NCI-H526 treated with DMSO at 0.1 percent for 48 hours (cell line): ENCODE measurements around the gene RASAL1.

Experiments used
- DNase-seq: peaks from one replicate; lab custom pipeline; 2025; lab: John Stamatoyannopoulos, UW

The RASAL1 gene

DNA sequence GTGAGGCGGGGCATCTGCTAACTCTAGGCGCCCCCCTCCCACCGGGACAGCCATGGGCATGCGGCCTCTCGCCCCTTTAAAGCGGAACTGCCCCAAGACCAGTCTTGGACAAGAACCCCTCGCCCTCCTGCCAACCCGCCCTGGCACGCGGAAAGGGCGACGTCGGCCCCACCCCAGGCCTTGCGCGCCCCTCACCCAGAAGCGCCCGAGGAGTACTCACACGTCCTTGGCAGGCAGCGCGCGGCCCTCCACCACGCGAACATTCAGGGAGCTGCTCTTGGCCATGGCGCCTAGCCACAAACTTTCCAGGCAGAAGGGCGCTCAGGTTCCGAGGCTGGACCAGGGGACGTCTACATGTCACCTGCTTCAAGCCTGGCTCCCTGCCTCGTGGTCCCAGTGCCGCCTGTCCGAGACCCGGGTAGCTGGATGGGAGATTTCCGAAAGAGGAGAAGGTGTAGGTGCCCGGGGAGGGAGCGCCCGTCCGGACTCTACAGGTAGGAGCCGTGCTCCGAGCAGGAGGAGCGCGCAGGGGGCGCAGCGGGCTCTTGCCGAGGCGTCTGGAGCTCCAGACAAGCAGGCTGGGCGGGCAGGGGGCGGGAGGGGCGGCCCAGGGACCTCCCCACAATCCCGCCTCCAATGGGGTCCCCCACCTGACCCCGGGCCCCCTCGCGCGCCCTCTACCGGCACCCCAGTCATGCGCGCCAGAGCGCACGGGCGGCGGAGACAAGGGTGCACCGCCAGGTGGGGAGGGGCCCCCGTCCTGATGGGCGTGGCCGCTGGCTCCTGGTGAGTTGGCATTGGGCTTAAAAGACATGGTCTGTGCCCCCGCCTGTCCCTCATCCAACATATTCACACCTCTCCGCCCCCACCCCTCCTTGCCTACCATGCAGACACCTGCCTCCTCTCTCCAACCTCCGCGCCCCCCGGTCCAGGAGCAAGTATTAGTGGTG lies at the start of gene RASAL1:
Gene RASAL1 (minus strand): TSS at position 584 of the 950 bp plus-strand sequence. CDS start 299 bp downstream, at position 285.
- DNase-seq: peak; percentile 34

- peak; percentile 55 for DNase-seq
These were observed 49.3 kb upstream of the RASAL1 start for GRCh38 chr12:113184900-113185179.

GRCh38 chr12:113184098-113184899 lies 48.7 kb upstream of the RASAL1 start:
- DNase-seq: no peak

DNA sequence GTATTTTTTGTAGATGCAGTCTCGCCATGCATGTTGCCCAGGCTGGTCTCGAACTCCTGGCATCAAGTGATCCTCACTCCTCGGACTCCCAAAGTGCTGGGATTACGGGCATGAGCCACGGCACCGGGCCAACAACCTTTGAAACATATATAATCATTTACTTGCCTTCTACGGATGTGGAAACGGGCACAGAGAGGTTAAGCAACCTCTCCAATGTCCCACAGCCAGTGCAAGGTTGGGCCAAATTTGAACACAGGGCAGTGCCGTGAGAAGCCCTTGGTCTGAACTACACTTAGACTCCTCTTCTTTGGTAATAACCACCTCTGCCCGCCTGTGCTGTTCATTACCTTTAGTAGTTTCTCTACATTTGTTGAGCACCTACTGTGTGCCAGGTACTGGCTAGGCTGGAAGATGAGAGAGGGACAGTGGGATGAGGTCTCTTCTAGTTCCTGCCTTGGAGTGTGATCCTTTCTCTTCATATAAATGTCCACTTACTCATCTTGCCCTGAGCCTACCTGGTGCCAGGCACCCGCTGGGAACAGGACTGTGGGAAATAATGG lies 47.5 kb upstream of the RASAL1 start:
- DNase-seq: no peak

DNA sequence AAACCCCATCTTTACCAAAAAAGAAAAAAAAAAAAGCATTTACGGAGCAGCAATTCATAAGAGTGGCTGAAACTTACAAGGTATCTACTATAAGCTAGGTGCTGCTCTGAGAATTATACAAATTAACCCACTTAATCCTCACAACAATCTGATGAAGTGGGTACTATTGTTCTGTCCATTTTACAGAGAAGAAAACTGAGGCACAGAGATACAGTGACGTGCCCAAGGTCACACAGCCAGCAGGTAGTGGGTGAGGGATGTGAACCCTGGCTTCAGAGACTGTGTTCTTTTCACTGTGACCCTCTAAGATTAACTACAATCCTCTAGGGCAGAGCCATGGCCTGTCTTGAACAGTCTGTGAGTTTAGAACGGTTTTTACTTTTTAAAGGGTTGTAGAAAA lies 46.4 kb upstream of the RASAL1 start:
- no peak for DNase-seq

DNA sequence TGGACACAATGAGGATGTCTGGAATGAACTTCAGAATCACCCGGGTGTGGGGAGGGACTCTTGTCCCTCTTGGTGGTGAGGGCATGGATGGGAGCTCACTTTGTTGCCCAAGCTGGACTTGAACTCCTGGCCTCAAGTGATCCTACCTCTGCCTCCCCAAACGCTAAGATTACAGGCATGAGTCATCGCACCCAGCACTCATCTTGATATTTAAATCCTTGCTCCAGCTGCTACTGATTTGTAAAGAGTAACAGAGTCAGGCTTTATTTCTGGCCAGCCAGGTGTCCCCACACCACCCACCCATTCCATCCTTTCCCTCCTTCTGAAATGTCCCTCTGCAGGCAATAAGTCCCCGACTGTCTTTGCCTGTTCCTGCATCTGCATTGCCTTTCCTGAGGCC lies 44.8 kb upstream of the RASAL1 start:
- DNase-seq: no peak

DNA sequence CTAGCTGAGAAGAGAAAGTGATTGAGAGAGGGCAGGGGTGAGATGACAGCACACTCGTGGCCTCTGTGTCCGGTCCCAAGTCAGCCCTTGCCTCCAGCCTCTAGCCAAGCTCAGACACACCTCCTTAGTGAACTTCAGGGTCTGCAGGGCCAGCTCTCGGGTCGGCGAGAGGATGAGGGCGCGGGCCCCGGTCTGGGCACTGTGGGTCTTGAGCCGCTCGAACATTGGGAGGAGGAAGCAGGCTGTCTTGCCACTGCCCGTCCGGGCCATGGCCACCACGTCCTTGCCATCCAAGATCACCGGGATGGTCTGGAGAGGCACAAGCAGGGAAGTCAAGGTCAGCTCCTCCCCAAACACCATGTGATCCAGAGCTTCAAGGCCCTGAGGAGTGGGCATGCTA lies 43.5 kb upstream of the RASAL1 start:
- no peak for DNase-seq

- DNase-seq: peak; percentile 7
These were observed 39.2 kb upstream of the RASAL1 start for GRCh38 chr12:113174461-113175384.

- DNase-seq: no peak
These were observed 37.6 kb upstream of the RASAL1 start for GRCh38 chr12:113173081-113173698.

DNA sequence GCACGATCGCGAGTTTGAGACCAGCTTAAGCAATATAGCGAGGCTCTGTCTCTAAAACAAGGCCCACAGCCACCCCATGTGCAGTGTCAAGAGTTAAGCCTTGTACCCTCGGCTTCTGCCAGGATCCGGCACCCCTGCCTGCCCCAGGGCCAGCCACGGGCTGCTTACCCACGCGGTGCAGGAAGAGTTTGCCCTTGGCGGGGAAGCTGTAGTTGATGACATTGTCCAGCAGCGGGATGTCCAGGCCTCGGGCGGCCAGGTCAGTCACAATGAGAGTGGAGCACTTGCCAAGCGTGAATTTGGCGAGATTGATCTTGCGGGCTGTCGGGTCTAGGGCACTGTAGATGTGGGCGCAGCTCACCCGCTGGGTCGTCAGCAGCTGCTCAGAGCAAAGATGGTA lies 36.6 kb upstream of the RASAL1 start:
- no peak for DNase-seq

DNA sequence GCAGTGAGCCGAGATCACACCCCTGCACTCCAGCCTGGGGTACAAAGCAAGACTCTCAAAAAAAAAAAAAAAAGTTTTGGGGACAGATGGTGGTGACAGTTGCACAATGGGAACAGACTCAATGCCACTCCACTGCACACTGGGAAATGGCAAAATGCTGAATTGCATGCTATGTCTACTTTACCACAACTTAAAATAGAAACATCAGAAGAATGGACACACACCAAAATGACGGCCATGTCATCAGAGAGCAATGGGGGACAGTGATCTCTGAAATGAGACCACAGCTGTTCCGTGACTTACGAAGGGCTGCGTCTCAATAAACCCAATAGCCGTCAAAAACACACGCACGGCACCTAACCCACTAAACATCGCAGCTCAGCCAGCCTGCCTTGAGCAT lies 36.0 kb upstream of the RASAL1 start:
- no peak for DNase-seq

DNA sequence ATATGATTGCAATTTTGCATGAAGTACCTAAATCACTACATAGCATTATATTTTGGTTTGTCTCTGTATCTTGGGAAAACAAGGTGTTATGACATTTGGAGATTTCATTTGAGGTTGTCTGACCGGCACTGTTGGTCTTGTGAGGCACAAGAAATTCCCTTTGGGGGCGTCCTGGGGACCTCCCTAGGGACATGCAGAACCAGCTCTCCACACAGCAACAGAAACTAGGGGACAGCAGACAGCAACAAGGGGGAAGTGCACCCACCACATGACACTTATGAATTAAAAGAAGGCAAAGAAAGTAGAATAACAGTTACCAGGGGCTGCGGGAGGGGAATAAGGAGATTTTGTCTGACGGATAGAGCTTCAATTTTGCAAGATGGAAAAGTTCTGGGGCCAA lies 35.4 kb upstream of the RASAL1 start:
- DNase-seq: no peak

DNA sequence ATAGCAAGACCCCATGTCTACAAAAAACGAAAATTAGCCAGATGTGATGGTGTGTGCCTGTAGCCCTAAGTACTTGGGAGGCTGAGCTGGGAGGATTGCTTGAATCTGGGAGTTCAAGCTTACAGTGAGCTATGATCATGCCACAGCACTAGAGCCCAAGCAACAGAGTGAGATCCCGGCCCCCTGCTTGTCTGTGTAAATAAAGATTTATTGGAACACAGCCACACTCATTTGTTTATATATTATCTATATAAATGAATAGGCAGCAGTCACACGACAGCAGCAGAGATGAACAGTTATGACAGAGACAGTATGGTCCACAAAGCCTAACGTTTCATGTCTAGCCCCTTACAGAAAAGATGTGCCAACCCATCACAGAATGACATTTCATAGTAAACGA lies 34.9 kb upstream of the RASAL1 start:
- no peak for DNase-seq

- no peak for DNase-seq
These were observed 34.1 kb upstream of the RASAL1 start for GRCh38 chr12:113169697-113170096.

DNA sequence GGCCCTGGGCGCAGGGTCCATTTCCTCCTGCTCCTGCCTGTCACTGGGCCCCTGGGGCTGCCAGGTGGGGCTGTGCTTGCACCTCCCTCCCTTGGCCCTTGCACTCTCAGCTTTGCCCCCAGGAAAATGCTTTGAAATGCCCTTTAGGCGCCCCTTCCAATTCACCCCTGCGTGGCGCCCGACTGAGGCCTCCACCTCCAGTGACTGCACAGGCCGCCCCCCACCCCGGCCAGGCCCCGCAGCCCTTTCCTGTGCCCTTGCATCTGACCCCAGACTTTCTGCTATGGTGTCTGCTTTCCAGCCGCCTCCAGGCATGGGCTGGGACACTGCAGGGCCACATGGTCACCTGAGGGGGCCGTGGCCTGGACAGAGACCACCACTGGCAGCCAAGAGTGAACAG lies 32.3 kb upstream of the RASAL1 start:
- no peak for DNase-seq

- no peak for DNase-seq
These were observed 30.2 kb upstream of the RASAL1 start for GRCh38 chr12:113165521-113166450.

DNA sequence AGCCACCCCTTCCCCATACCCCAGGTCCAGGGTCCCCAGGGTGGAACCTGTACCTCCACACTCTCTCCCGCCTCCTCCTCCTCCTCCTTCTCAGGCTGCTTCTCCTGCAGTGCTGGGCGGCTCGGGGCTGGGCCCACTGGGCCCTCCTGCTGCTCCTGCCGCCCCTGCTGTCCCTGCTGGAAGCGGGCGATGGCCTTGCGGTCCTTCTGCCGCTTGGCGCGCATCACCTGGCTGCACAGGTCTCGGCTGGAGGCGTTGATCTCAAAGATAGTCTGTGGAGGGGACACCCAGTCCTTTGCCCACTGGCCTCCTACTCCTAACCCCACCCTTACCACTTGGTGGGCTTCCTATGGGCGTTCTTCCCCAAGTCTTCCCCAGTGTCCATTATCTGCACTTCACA lies 28.5 kb upstream of the RASAL1 start:
- DNase-seq: no peak

- DNase-seq: no peak
These were observed 27.4 kb upstream of the RASAL1 start for GRCh38 chr12:113163030-113163360.

GRCh38 chr12:113162102-113163029 lies 26.8 kb upstream of the RASAL1 start:
- DNase-seq: no peak
